CD14-positive monocyte (primary cell): ENCODE measurements around the gene ACTN4. TPM values are rescaled to one million over a fixed set of nuclear protein-coding genes. Genes with fewer than 3 reads are reported as not detected.
A peak's percentile ranks its signal among the peaks of the same experiment; 100 is the strongest.

Experiments used
- DNase-seq, 3 donors: peaks; one replicate each; pipeline ENCODE4 v3.0.0-alpha.2; 2011 to 2022
- H2AFZ ChIP-seq: 2 replicates; pipeline ENCODE4 v1.6.0; 2012; ENCODE audit warnings: mild to moderate bottlenecking, low read depth, low read length, inconsistent platforms; ENCODE audit not compliant: insufficient read depth, poor library complexity, severe bottlenecking
- H3K27ac ChIP-seq, 2 donors: 1 replicate in 1 of 2; 2 replicates in 1 of 2; pipeline ENCODE4 v1.5.1; 2012 to 2013; ENCODE audit warnings: low read length in 2 of 2, control low read depth in 1 of 2, inconsistent platforms in 1 of 2, low read depth in 1 of 2, mild to moderate bottlenecking in 1 of 2
- H3K27me3 ChIP-seq, 2 donors: one replicate each; pipeline versions ENCODE4 v1.6.0 to v1.6.1; 2011 to 2013; ENCODE audit warnings: low read length in 2 of 2; ENCODE audit not compliant: control insufficient read depth in 2 of 2, insufficient read depth in 2 of 2
- H3K36me3 ChIP-seq, 2 donors: replicated peaks in 1 of 2; 1 replicate in 1 of 2; 2 replicates in 1 of 2; pipeline versions ENCODE4 v1.5.1 to v1.6.1; 2012 to 2013; ENCODE audit warnings: low read length in 2 of 2, control low read depth in 1 of 2, inconsistent platforms in 1 of 2, mild to moderate bottlenecking in 1 of 2; ENCODE audit not compliant: insufficient read depth in 2 of 2, control insufficient read depth in 1 of 2
- H3K4me1 ChIP-seq, 2 donors: 1 replicate in 1 of 2; 2 replicates in 1 of 2; pipeline versions ENCODE4 v1.5.1 to v1.6.1; 2012 to 2013; ENCODE audit warnings: low read length in 2 of 2, control low read depth in 1 of 2, inconsistent platforms in 1 of 2, mild to moderate bottlenecking in 1 of 2, moderate library complexity in 1 of 2; ENCODE audit not compliant: insufficient read depth in 2 of 2, control insufficient read depth in 1 of 2
- H3K4me2 ChIP-seq: replicated peaks from 2 replicates; pipeline ENCODE3; 2012; ENCODE audit warnings: low read length, moderate library complexity, mild to moderate bottlenecking; ENCODE audit not compliant: poor library complexity, severe bottlenecking; ENCODE audit errors: extremely low read depth
- H3K4me3 ChIP-seq, 3 experiments: fragments of 200-600 bp in 1 of 3; sonication (generic) in 1 of 3; replicated peaks in 1 of 3; 1 replicate in 2 of 3; 2 replicates in 1 of 3; pipeline ENCODE4 v1.5.1; 2011 to 2013; ENCODE audit warnings: low read length in 3 of 3, mild to moderate bottlenecking in 3 of 3, control low read depth in 2 of 3, low read depth in 2 of 3, inconsistent platforms in 1 of 3, moderate library complexity in 1 of 3
- H3K79me2 ChIP-seq: 2 replicates; pipeline ENCODE4 v1.6.0; 2012; ENCODE audit warnings: mild to moderate bottlenecking, control low read depth, inconsistent platforms, low read length, moderate library complexity; ENCODE audit not compliant: insufficient read depth
- H3K9ac ChIP-seq: 2 replicates; pipeline ENCODE4 v1.6.0; 2017; ENCODE audit warnings: low read length, mild to moderate bottlenecking; ENCODE audit not compliant: insufficient read depth, poor library complexity, severe bottlenecking
- H3K9me3 ChIP-seq, 2 donors: replicated peaks in 1 of 2; 1 replicate in 1 of 2; 2 replicates in 1 of 2; pipeline versions ENCODE4 v1.5.1 to v1.6.1; 2012 to 2013; ENCODE audit warnings: low read length in 2 of 2, control low read depth in 1 of 2; ENCODE audit not compliant: control insufficient read depth in 1 of 2, insufficient read depth in 1 of 2
- H4K20me1 ChIP-seq: 2 replicates; pipeline ENCODE4 v1.6.0; 2012; ENCODE audit warnings: mild to moderate bottlenecking, low read length, control low read depth, moderate library complexity; ENCODE audit not compliant: insufficient read depth
- H3K27ac Mint-ChIP-seq, 7 donors: one replicate each; pipeline ENCODE4 v1.8.0; 2020; ENCODE audit warnings: mild to moderate bottlenecking in 7 of 7, mixed read lengths in 7 of 7, moderate library complexity in 6 of 7, inconsistent platforms in 2 of 7
- H3K27me3 Mint-ChIP-seq, 3 donors: one replicate each; pipeline ENCODE4 v1.8.0; 2021 to 2022; ENCODE audit warnings: low read depth in 3 of 3, mild to moderate bottlenecking in 3 of 3, mixed read lengths in 3 of 3, moderate library complexity in 3 of 3, inconsistent platforms in 1 of 3
- H3K36me3 Mint-ChIP-seq, 2 donors: one replicate each; pipeline ENCODE4 v1.8.0; 2020; ENCODE audit warnings: mixed read lengths in 2 of 2, inconsistent platforms in 1 of 2, mild to moderate bottlenecking in 1 of 2
- H3K4me1 Mint-ChIP-seq: one replicate; pipeline ENCODE4 v1.8.0; 2020; ENCODE audit warnings: mild to moderate bottlenecking, mixed read lengths
- H3K4me3 Mint-ChIP-seq, 2 donors: one replicate each; pipeline ENCODE4 v1.8.0; 2020; ENCODE audit warnings: mild to moderate bottlenecking in 2 of 2, mixed read lengths in 2 of 2, moderate library complexity in 1 of 2
- H3K9me3 Mint-ChIP-seq, 7 donors: one replicate each; pipeline ENCODE4 v1.8.0; 2020 to 2022; ENCODE audit warnings: mixed read lengths in 7 of 7, mild to moderate bottlenecking in 6 of 7, moderate library complexity in 6 of 7, inconsistent platforms in 2 of 7
- CTCF ChIP-seq: fragments of 200-600 bp; IDR thresholded peaks from one replicate; pipeline ENCODE4 v1.8.0; 2022; ENCODE audit warnings: antibody characterized with exemption, mild to moderate bottlenecking
- WGBS: methylation state at CpG from one replicate; pipeline ENCODE4 v1.1.5; 2013; ENCODE audit warnings: missing lambda C conversion rate; ENCODE audit not compliant: insufficient coverage; 5-methylcytosine and 5-hydroxymethylcytosine counted together
- intact Hi-C, 2 donors: fragments of 100-400 bp; cut with micrococcal nuclease; formaldehyde crosslinking; loops; one replicate each; pipeline versions ENCODE4 v1.15.0 to v1.15.1; 2023
- polyA plus RNA-seq, 3 donors: library from polyadenylated mRNA; depleted of rRNA in 1 of 3; unstranded in 2 of 3; stranded (reverse) in 1 of 3; fragments of 300-500 nt in 2 of 3; fragments of >200 nt in 1 of 3; fragmentation: Illumina TruSeq in 2 of 3; gene quantifications; 1 replicate in 2 of 3; 2 replicates in 1 of 3; pipeline ENCODE4 v1.2.3, GENCODE V29; 2012 to 2021

Gene ACTN4
- polyA plus RNA-seq, 3 donors, result 8.4 to 177 (median 16.0) TPM

- Histone ChIP-seq H3K4me2 (no peak overlapping the region), H3K9ac (no peak overlapping the region), H3K36me3 (peaks cover 36 to 55% of the 10 kb centered on the region in 2 donors), H3K9me3 (no peaks in the 10 kb centered on the region), H3K4me3 (no peak overlapping the region), H3K27ac (no peak overlapping the region), H3K79me2 (no peaks in the 10 kb centered on the region), H3K27me3 (no peaks in the 10 kb centered on the region), H4K20me1 (no peaks in the 10 kb centered on the region), H2AFZ (no peak overlapping the region), H3K4me1 (no peaks in the 10 kb centered on the region)
- DNase-seq, result no peak
- intact Hi-C loops, result no loop called here
- peaks cover 0 to 2% (median 0%) of the 10 kb centered on the region in 3 donors for H3K27me3 Mint-ChIP-seq
- H3K36me3 Mint-ChIP-seq, result peaks cover 39 to 57% of the 10 kb centered on the region in 2 donors
- no peaks in the 10 kb centered on the region for H3K4me1 Mint-ChIP-seq
- TF ChIP-seq CTCF, result no peak
- peak overlapping the region in 1 of 7 donors; percentile 83 for H3K27ac Mint-ChIP-seq
- H3K9me3 Mint-ChIP-seq, result peaks cover 0 to 3% (median 0%) of the 10 kb centered on the region in 7 donors
- H3K4me3 Mint-ChIP-seq, result no peak overlapping the region
- WGBS, result 95% methylated on average over 6 of the region's 6 CpGs
Measured at GRCh38 chr19:38606131-38606530, 41.3 kb upstream of the ACTN4 start.

GRCh38 chr19:38614289-38614688 is 33.2 kb upstream of the ACTN4 start:
- Mint-ChIP-seq H3K4me1 (peaks cover 22% of the 10 kb centered on the region), H3K4me3 (no peak overlapping the region), H3K27ac (peak overlapping the region in 2 of 7 donors; percentile 53 to 70), H3K9me3 (peaks cover 0 to 3% (median 0%) of the 10 kb centered on the region in 7 donors), H3K36me3 (peaks cover 26 to 48% of the 10 kb centered on the region in 2 donors), H3K27me3 (peaks cover 0 to 2% (median 2%) of the 10 kb centered on the region in 3 donors)
- peaks cover 35 to 39% of the 10 kb centered on the region in 2 donors for H3K36me3 ChIP-seq
- no peak for TF ChIP-seq CTCF
- no peak overlapping the region for H3K27ac ChIP-seq
- no peaks in the 10 kb centered on the region for H3K9me3 ChIP-seq
- H3K9ac ChIP-seq, result no peak overlapping the region
- H2AFZ ChIP-seq, result no peak overlapping the region
- peaks cover 42% of the 10 kb centered on the region for H3K79me2 ChIP-seq
- H3K27me3 ChIP-seq, result no peaks in the 10 kb centered on the region
- H3K4me2 ChIP-seq, result no peak overlapping the region
- WGBS, result 100% methylated on average over 1 of the region's 3 CpGs
- no peaks in the 10 kb centered on the region for H4K20me1 ChIP-seq
- no peak overlapping the region for H3K4me3 ChIP-seq
- intact Hi-C loops, result no loop called here
- no peak for DNase-seq
- peaks cover 26 to 34% of the 10 kb centered on the region in 2 donors for H3K4me1 ChIP-seq
